Measurements from ENCODE around the gene KLF15.

Gene KLF15

GRCh38 chr3:126360046-126360713 lies 3.0 kb upstream of the KLF15 start:
- DNase-seq (ENCODE audit: low spot score), result no peak

- no peak for DNase-seq (ENCODE audit: low spot score)
Measured at GRCh38 chr3:126358816-126359181, 1.6 kb upstream of the KLF15 start.

GRCh38 chr3:126358038-126358815 lies 1.0 kb upstream of the KLF15 start:
- DNase-seq (ENCODE audit: low spot score), result no peak

- no peak for DNase-seq (ENCODE audit: low spot score)
Measured at GRCh38 chr3:126356373-126357264, 589 bp downstream of the KLF15 start.

- no peak for DNase-seq (ENCODE audit: low spot score)
Measured at GRCh38 chr3:126355777-126356372, 1.3 kb downstream of the KLF15 start.

GRCh38 chr3:126355251-126355650 lies 2.0 kb downstream of the KLF15 start:
- no peak for DNase-seq (ENCODE audit: low spot score)

- DNase-seq (ENCODE audit: low spot score), result no peak
Measured at GRCh38 chr3:126354776-126355175, 2.4 kb downstream of the KLF15 start.

GRCh38 chr3:126353694-126354321 lies 3.4 kb downstream of the KLF15 start:
- no peak for DNase-seq (ENCODE audit: low spot score)

- DNase-seq (ENCODE audit: low spot score), result no peak
Measured at GRCh38 chr3:126352476-126353454, 4.4 kb downstream of the KLF15 start.

- DNase-seq (ENCODE audit: low spot score), result no peak
Measured at GRCh38 chr3:126351771-126352475, 5.3 kb downstream of the KLF15 start.

- no peak for DNase-seq (ENCODE audit: low spot score)
Measured at GRCh38 chr3:126351086-126351770, 6.0 kb downstream of the KLF15 start.

GRCh38 chr3:126350502-126351085 lies 6.6 kb downstream of the KLF15 start:
- no peak for DNase-seq (ENCODE audit: low spot score)

- no peak for DNase-seq (ENCODE audit: low spot score)
Measured at GRCh38 chr3:126349611-126350501, 7.4 kb downstream of the KLF15 start.

- no peak for DNase-seq (ENCODE audit: low spot score)
Measured at GRCh38 chr3:126349071-126349470, 8.1 kb downstream of the KLF15 start.

GRCh38 chr3:126348308-126348920 lies 8.8 kb downstream of the KLF15 start:
- DNase-seq (ENCODE audit: low spot score), result no peak

- DNase-seq (ENCODE audit: low spot score), result no peak
Measured at GRCh38 chr3:126347543-126348161, 9.6 kb downstream of the KLF15 start.

- no peak for DNase-seq (ENCODE audit: low spot score)
Measured at GRCh38 chr3:126346466-126346865, 10.7 kb downstream of the KLF15 start.
